Ishikawa (cell line): ENCODE measurements around the gene TCN2.

ENCODE experiments used
- CEBPB ChIP-seq: IDR thresholded peaks from 2 replicates; pipeline ENCODE4 v1.6.1; 2012
- CREB1 ChIP-seq: IDR thresholded peaks from 2 replicates; pipeline ENCODE4 v1.6.1; 2012; ENCODE audit warnings: low read depth
- EGR1 ChIP-seq: IDR thresholded peaks from 2 replicates; pipeline ENCODE4 v1.6.1; 2012
- EP300 ChIP-seq: IDR thresholded peaks from 2 replicates; pipeline ENCODE4 v1.6.1; 2012; ENCODE audit warnings: borderline replicate concordance
- FOXM1 ChIP-seq: IDR thresholded peaks from 2 replicates; pipeline ENCODE4 v1.6.1; 2012; ENCODE audit warnings: low read depth, borderline replicate concordance
- MAX ChIP-seq: IDR thresholded peaks from 2 replicates; pipeline ENCODE4 v1.6.1; 2012
- NFIC ChIP-seq: IDR thresholded peaks from 2 replicates; pipeline ENCODE4 v1.6.1; 2012
- RAD21 ChIP-seq: IDR thresholded peaks from 2 replicates; pipeline ENCODE4 v1.6.1; 2012; ENCODE audit warnings: low read depth
- TAF1 ChIP-seq: IDR thresholded peaks from 2 replicates; pipeline ENCODE4 v1.6.1; 2012; ENCODE audit warnings: low read depth, mild to moderate bottlenecking
- TCF12 ChIP-seq: IDR thresholded peaks from 2 replicates; pipeline ENCODE4 v1.6.1; 2012; ENCODE audit warnings: low read depth
- TEAD4 ChIP-seq: IDR thresholded peaks from 2 replicates; pipeline ENCODE4 v1.6.1; 2012
- USF1 ChIP-seq: IDR thresholded peaks from 2 replicates; pipeline ENCODE4 v1.6.1; 2012
- YY1 ChIP-seq: IDR thresholded peaks from 2 replicates; pipeline ENCODE4 v1.6.1; 2012; ENCODE audit warnings: low read depth
- ZBTB7A ChIP-seq: IDR thresholded peaks from 2 replicates; pipeline ENCODE4 v1.6.1; 2012; ENCODE audit warnings: low read depth
- TF ChIP-seq, protein P1 (sequence below): IDR thresholded peaks from 2 replicates; pipeline ENCODE4 v1.6.1; 2012; ENCODE audit warnings: low read depth, mild to moderate bottlenecking

TCN2 gene

GRCh38 chr22:30606455-30607299, at the start of gene TCN2:
Gene TCN2, plus strand, starts transcription at chr22:30607174. Its CDS starts 158 bp downstream, at chr22:30607332.
- no peak for TF ChIP-seq FOXM1
- no peak for TF ChIP-seq EGR1
- peak; percentile 59 for TF ChIP-seq TEAD4
- TF ChIP-seq CREB1 = no peak
- no peak for TF ChIP-seq TCF12
- TF ChIP-seq CEBPB = no peak
- no peak for TF ChIP-seq YY1
- TF ChIP-seq USF1 = peak; percentile 97
- no peak for TF ChIP-seq ZBTB7A
- TF ChIP-seq TAF1 = no peak
- no peak for TF ChIP-seq RAD21
- peak; percentile 72 for TF ChIP-seq MAX
- TF ChIP-seq EP300 = no peak
- TF ChIP-seq, protein P1, sequence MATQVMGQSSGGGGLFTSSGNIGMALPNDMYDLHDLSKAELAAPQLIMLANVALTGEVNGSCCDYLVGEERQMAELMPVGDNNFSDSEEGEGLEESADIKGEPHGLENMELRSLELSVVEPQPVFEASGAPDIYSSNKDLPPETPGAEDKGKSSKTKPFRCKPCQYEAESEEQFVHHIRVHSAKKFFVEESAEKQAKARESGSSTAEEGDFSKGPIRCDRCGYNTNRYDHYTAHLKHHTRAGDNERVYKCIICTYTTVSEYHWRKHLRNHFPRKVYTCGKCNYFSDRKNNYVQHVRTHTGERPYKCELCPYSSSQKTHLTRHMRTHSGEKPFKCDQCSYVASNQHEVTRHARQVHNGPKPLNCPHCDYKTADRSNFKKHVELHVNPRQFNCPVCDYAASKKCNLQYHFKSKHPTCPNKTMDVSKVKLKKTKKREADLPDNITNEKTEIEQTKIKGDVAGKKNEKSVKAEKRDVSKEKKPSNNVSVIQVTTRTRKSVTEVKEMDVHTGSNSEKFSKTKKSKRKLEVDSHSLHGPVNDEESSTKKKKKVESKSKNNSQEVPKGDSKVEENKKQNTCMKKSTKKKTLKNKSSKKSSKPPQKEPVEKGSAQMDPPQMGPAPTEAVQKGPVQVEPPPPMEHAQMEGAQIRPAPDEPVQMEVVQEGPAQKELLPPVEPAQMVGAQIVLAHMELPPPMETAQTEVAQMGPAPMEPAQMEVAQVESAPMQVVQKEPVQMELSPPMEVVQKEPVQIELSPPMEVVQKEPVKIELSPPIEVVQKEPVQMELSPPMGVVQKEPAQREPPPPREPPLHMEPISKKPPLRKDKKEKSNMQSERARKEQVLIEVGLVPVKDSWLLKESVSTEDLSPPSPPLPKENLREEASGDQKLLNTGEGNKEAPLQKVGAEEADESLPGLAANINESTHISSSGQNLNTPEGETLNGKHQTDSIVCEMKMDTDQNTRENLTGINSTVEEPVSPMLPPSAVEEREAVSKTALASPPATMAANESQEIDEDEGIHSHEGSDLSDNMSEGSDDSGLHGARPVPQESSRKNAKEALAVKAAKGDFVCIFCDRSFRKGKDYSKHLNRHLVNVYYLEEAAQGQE = no peak
- no peak for TF ChIP-seq NFIC

GRCh38 chr22:30557243-30557642, 49.7 kb upstream of the TCN2 start:
- TF ChIP-seq TCF12 = no peak
- no peak for TF ChIP-seq RAD21
- no peak for TF ChIP-seq ZBTB7A
- TF ChIP-seq FOXM1 = no peak
- TF ChIP-seq CREB1 = no peak
- TF ChIP-seq EGR1 = no peak
- TF ChIP-seq, protein P1 = no peak
- no peak for TF ChIP-seq CEBPB

GRCh38 chr22:30559889-30560288, 47.1 kb upstream of the TCN2 start:
- TF ChIP-seq RAD21 (no peak), CEBPB (no peak), NFIC (no peak), EP300 (no peak), TCF12 (no peak), MAX (no peak), YY1 (no peak), TAF1 (no peak), CREB1 (no peak), EGR1 (no peak), ZBTB7A (no peak), TEAD4 (no peak), FOXM1 (no peak)
- TF ChIP-seq, protein P1 = no peak

DNA sequence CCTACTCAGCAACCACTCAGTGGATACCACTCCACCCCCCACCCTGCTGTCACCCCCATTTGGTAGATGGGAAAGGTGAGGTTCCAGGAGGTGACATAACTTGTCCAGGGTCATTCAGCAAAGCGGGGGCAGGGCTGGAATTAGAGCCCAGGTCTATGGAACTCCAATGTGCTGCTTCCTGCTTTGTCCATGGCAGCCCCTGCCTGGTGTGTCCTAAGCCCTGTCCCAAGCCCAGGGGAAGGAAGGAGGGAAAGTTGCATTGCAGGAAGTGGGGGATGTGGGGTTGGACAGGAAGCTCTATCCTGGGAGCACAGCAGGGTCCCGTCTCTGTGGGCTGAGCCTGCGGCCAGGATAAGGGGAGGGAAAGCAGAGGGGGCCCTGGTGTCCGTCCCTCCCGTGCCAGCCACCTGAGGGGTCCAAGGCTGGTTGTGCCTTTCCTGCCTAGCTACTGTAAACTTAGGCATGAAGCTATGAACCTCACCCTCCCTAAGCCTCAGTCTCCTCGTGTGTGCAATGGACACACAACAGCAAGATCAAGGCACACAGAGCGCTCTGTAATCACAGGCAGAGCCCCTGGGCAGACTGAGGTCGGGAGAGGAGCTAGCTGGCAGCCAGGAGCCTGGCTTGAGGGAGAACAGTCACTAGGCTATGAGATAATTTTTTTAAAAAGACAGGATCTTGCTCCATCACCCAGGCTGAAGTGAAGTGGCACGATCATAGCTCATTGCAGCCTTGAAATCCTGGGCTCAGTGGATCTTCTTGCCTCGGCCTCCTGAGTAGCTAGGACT, 45.4 kb upstream of the TCN2 start:
- no peak for TF ChIP-seq RAD21
- no peak for TF ChIP-seq USF1
- no peak for TF ChIP-seq TAF1
- TF ChIP-seq ZBTB7A = no peak
- no peak for TF ChIP-seq YY1
- TF ChIP-seq CEBPB = no peak
- TF ChIP-seq EP300 = no peak
- TF ChIP-seq MAX = no peak
- no peak for TF ChIP-seq NFIC
- TF ChIP-seq TCF12 = no peak
- no peak for TF ChIP-seq TEAD4
- no peak for TF ChIP-seq CREB1
- TF ChIP-seq EGR1 = no peak
- TF ChIP-seq FOXM1 = no peak
- TF ChIP-seq, protein P1 = no peak
